CD1c-positive myeloid dendritic cell (primary cell): ENCODE measurements around the gene GPR160.
"Not testable (repeated sequence)": the region's sequence is repeated elsewhere in the genome, so short reads cannot be mapped to it uniquely, and the experiment has no call there.

ENCODE experiments used
- DNase-seq: peaks from one replicate; pipeline ENCODE4 v3.0.0-alpha.2; 2016; ENCODE audit errors: extremely low spot score

The GPR160 gene

DNA sequence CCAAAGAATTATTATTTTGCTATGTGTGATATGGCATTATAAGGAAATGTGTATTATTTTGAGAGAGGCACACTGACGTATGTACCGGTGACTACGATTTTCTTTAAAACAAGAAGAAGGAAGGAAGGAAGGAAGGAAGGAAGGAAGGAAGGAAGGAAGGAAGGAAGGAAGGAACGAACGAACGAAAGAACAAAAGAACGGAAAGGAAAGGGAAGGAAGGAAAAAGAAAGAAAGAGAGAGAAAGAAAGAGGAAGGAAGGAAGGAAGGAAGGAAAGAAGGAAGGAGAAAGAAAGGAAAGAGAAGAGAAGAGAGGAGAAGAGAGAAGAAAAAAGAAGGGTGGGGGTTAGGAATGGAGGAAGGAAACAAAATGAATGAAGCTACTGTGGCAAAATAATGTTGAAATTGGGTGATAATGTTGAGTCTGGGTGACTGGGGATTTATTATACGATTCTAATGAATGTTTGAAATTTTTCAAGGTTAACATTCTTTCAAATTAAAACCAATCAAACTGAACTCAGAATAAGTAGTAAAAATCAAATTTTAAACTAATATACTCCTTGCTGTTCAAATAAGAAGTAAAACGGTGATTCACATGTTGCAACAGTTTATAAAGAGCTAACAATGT lies 73.5 kb downstream of the GPR160 start:
- DNase-seq = no peak

DNA sequence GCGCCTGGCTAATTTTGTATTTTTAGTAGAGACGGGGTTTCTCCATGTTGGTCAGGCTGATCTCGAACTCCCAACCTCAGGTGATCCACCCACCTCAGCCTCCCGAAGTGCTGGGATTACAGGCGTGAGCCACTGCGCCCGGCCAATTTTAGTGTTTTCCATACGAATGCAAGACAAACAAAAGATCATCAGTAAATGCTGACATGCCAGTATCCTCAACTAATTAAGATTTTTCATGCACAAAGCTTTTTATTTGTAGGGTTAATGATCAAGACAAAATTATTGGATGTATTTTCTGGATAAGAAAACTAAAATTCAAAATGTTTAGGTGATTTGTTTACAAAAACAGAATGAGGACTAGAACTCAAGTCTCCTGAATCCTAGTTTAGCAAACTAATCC lies 76.4 kb downstream of the GPR160 start:
- not testable (repeated sequence) for DNase-seq

DNA sequence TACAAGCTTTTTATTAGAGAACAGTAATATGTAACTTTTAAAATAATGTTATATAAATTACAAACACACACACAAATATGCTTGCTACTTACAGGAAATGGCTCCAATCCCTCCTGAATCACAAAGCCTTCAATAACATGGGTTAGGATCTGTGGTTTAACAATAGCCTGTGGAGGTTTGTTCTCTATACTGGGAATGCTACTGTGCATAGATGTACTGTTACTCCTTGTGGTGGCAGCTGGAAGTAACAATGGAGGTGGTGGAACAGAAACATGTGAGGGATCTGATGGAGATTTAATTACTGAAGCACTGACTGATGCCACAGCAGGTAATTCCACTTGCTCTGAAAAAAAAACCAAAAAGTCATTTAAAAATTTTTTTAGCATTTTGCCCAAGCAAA lies 79.3 kb downstream of the GPR160 start:
- DNase-seq = no peak

DNA sequence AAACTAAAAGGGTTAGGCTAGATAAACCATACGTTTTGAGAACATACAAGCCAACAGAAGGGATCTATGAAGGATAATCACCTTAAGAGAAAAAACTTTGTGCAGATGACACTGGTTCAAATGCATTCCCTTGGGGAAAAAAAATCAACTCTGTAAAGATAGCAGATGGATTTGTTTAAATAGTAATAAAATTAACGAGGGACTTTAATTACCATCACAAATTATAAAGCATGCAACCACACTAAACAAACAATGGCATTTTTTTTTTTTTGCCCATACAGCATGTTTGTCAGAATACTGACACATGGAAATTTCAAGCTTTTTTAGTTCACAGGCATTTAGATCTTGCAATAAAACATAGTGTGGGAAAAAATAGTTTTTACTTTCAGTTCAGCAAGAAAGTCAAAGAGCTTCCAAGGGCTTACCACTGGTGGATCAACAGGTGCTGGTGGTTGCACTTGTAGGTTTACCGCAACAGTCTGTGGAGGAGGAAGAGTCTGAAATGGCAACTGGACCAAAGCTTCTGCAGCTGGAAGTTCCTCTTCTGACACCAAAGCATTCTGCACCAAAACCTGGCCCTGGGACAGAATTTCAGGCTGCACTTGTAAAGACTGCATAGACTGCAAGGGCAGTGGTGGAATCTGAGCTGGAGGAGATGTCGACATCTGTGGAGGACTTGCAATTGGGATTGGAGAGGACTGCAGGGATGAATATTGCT lies 90.6 kb downstream of the GPR160 start:
- DNase-seq = peak; percentile 10

DNA sequence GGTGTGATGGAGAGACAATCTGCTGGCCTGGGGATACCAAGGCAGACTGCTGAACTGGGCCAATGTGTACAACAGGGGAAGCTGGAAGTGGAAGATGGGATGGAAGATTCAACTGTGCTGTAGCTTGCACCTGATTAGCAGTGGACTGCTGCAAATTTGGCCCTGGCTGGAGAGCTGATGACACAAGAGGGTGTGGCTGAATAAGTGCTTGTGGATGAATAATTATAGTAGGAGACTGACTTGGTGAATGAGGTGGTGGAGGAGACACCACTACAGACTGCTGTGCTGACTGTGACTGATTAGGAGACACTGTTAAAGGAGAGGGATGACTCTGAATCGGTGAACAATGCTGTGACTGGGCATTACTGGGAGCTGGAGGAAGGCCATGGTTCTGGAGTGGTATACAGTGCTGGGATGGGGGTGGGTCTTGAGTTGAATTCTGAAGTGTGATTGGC lies 91.2 kb downstream of the GPR160 start:
- DNase-seq = no peak

DNA sequence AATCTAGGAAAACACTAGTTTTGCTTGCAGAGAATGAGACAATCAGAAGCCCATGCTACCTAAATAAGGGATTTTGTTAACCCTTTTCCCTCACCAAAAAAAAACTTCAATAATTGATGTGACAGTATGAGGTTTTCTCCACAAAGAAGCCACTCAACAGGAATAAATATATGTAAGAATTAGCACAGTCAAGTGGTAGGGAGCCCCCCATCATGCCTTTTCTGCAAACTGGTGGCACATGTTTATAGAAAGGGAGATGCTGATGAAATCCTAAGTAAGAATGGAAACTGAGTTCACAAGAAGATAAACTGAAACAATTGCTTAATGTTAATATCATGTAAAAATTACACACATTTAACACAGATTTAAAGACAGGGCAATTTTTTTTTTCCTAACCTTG lies 92.7 kb downstream of the GPR160 start:
- no peak for DNase-seq

DNA sequence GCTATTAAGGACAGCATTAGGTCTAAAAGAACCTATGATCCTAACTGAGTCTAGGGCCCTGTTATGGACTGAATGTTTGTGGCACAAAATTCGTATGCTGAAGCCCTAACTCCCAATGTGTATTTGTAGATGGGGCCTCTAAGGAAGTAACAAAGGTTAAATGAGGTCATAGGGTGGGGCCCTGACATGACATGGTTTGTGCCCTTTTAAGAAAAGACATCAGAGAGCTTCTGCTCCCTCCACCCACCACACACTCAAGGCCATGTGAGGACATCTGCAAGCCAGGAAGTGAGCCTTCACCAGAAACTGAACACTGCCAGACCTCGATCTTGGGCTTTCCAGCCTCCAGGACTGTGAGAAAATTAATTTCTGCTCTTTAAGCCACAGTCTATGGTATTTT lies 94.5 kb downstream of the GPR160 start:
- DNase-seq = peak; percentile 30
